Parathyroid adenoma (tissue), 2 donors: ENCODE measurements around the gene LMX1A.

Experiments used
- H2AFZ ChIP-seq: fragments of 300-600 bp; sonication (generic); one replicate; pipeline ENCODE4 v1.7.0; 2017; ENCODE audit warnings: antibody characterized with exemption, mild to moderate bottlenecking
- H3K27ac ChIP-seq: fragments of 300-600 bp; sonication (generic); one replicate; pipeline ENCODE4 v1.7.0; 2017
- H3K27me3 ChIP-seq: fragments of 300-600 bp; sonication (generic); one replicate; pipeline ENCODE4 v1.7.0; 2017; ENCODE audit warnings: low read length; ENCODE audit not compliant: control insufficient read depth, insufficient read depth
- H3K36me3 ChIP-seq: fragments of 300-600 bp; sonication (generic); one replicate; pipeline ENCODE4 v1.7.0; 2017; ENCODE audit warnings: low read length; ENCODE audit not compliant: control insufficient read depth, insufficient read depth
- H3K4me1 ChIP-seq: fragments of 300-600 bp; sonication (generic); one replicate; pipeline ENCODE4 v1.7.0; 2017; ENCODE audit warnings: control low read depth
- H3K4me2 ChIP-seq: fragments of 300-600 bp; sonication (generic); one replicate; pipeline ENCODE4 v1.7.0; 2017; ENCODE audit warnings: low read length
- H3K4me3 ChIP-seq: fragments of 300-600 bp; sonication (generic); one replicate; pipeline ENCODE4 v1.7.0; 2017; ENCODE audit warnings: low read depth, low read length
- H3K79me2 ChIP-seq: fragments of 300-600 bp; sonication (generic); one replicate; pipeline ENCODE4 v1.7.0; 2017; ENCODE audit warnings: control low read depth
- H3K9ac ChIP-seq: fragments of 300-600 bp; sonication (generic); one replicate; pipeline ENCODE4 v1.7.0; 2017; ENCODE audit warnings: mild to moderate bottlenecking
- H3K9me3 ChIP-seq: fragments of 300-600 bp; sonication (generic); one replicate; pipeline ENCODE4 v1.7.0; 2017; ENCODE audit warnings: low read length; ENCODE audit not compliant: control insufficient read depth
- TF ChIP-seq, protein P1 (sequence below): fragments of 300-600 bp; sonication (generic); IDR thresholded peaks from one replicate; pipeline ENCODE4 v1.7.0; 2017; ENCODE audit warnings: antibody characterized with exemption, mild to moderate bottlenecking
- donor health status: primary hyperparathyroidism.

Gene LMX1A

DNA sequence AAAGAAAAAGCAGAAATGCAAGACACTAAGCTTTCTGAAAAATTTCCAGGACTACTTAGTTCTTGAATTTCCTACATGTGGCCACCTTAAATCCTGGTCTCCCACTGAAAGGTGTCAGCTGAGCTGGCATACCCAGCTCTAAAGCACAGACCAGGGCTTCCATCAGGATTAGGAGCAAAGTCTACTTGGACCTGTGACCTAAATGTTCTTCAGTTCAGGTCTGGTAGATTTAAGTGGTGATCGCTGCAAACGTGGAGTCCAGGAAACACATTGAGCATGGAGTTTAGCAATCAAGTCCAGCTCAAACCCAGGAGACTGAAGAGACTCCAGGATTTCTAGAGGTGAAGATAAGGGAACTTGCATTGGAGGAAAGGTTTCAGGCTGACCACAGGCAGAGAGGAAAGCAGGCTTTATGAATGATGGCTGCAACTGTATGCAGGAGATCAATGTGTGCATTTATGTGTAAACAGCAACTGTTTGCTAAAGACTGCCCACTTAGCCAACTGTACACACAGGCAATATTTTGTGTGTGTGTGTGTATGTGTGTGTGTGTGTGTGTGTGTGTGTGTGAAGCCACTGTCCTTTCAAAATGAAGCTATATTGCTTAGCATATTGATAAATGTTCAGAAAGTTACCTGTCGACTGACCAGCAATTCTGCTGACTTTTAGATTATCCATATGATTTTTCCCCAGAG, 75.2 kb downstream of the LMX1A start:
- H3K27ac ChIP-seq, result no peak overlapping the region
- no peaks in the 10 kb centered on the region for H3K36me3 ChIP-seq
- H3K4me1 ChIP-seq, result no peaks in the 10 kb centered on the region
- no peaks in the 10 kb centered on the region for H3K79me2 ChIP-seq
- H3K4me2 ChIP-seq, result no peak overlapping the region
- H3K9ac ChIP-seq, result no peak overlapping the region
- H3K27me3 ChIP-seq, result no peaks in the 10 kb centered on the region
- H3K4me3 ChIP-seq, result no peak overlapping the region
- no peak overlapping the region for H2AFZ ChIP-seq
- TF ChIP-seq, protein P1, sequence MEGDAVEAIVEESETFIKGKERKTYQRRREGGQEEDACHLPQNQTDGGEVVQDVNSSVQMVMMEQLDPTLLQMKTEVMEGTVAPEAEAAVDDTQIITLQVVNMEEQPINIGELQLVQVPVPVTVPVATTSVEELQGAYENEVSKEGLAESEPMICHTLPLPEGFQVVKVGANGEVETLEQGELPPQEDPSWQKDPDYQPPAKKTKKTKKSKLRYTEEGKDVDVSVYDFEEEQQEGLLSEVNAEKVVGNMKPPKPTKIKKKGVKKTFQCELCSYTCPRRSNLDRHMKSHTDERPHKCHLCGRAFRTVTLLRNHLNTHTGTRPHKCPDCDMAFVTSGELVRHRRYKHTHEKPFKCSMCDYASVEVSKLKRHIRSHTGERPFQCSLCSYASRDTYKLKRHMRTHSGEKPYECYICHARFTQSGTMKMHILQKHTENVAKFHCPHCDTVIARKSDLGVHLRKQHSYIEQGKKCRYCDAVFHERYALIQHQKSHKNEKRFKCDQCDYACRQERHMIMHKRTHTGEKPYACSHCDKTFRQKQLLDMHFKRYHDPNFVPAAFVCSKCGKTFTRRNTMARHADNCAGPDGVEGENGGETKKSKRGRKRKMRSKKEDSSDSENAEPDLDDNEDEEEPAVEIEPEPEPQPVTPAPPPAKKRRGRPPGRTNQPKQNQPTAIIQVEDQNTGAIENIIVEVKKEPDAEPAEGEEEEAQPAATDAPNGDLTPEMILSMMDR, result no peak
- no peaks in the 10 kb centered on the region for H3K9me3 ChIP-seq

DNA sequence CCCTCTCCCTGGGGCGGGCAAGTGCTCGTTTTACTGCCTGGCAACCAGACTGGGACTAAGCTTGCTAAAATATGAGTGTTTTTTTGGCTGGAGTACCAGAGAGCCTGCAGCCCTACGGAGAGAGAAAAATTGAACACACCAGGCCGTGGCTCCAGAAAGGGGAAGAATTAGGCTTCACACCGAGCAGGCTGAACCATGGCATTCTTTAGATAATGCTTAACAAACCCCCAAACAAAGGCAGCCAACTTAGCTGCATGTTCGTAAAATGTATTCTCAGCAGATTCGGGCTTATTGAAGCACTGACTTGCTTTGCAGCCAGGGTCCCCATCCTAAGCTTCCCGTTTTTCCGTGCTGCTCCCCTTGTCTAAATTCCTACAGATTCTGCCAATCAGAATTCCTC, 76.6 kb downstream of the LMX1A start:
- H3K36me3 ChIP-seq, result no peaks in the 10 kb centered on the region
- H3K27ac ChIP-seq, result no peak overlapping the region
- H3K4me2 ChIP-seq, result no peak overlapping the region
- H3K4me1 ChIP-seq, result no peaks in the 10 kb centered on the region
- H3K9me3 ChIP-seq, result no peaks in the 10 kb centered on the region
- no peak overlapping the region for H3K4me3 ChIP-seq
- TF ChIP-seq, protein P1, result no peak
- no peak overlapping the region for H2AFZ ChIP-seq
- no peaks in the 10 kb centered on the region for H3K79me2 ChIP-seq
- no peak overlapping the region for H3K9ac ChIP-seq
- H3K27me3 ChIP-seq, result no peaks in the 10 kb centered on the region

DNA sequence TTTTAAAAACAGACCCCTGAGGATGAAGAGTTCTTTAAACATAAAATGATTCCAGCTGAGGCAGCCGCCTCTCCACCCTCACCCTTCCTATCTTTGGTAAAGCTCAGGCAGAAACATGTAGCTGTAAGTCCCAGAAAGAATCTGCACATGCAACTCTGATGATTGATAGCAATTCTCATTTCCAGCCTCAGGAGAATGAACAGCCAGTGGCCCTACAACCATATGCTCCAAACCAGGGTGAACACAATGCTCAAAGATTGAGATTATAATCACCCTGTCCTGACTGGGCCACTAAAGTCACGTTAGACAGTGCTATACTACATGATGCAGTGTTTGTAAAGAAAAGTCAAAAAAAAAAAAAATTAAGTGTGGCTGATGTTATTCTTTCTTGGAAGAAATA, 80.2 kb downstream of the LMX1A start:
- Histone ChIP-seq H3K9ac (no peak overlapping the region), H3K4me3 (no peak overlapping the region), H3K4me1 (no peaks in the 10 kb centered on the region), H3K4me2 (no peak overlapping the region), H3K27ac (no peak overlapping the region), H3K79me2 (no peaks in the 10 kb centered on the region), H2AFZ (no peak overlapping the region), H3K9me3 (no peaks in the 10 kb centered on the region), H3K36me3 (no peaks in the 10 kb centered on the region), H3K27me3 (no peaks in the 10 kb centered on the region)
- TF ChIP-seq, protein P1, result no peak

DNA sequence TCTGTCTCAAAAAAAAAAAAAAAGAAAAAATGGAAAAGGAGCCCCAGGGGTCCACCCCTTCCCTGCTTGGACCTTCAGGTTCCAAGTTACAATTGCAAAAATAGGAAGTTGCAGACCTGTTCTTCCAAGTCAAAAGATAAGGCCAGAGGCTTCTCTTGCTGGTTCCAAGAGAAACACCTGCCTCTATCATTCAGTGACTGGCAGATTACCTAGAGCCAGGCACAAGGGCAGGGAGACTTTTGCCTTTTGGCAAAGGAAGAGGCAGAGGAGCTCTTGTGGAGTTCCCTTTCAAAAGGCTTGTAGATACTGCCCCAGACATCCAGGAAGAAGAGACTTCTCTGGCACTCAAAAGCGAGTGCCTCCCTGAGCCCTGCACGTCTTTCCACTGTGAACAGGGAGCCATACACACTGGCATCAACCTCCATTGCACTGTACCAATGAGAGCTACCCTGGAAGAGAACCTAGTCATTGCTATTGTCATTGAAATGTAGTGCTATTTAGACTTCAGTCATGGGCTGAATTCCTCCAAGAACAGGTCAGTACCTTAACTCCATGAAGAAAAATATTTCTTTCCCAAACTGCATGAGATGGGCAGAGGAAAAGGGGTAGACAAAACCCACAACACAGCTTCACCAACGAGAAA, 91.2 kb downstream of the LMX1A start:
- H3K27me3 ChIP-seq, result no peaks in the 10 kb centered on the region
- TF ChIP-seq, protein P1, result no peak
- no peak overlapping the region for H2AFZ ChIP-seq
- H3K9ac ChIP-seq, result no peak overlapping the region
- no peak overlapping the region for H3K4me2 ChIP-seq
- H3K79me2 ChIP-seq, result no peaks in the 10 kb centered on the region
- H3K4me3 ChIP-seq, result no peak overlapping the region
- no peaks in the 10 kb centered on the region for H3K36me3 ChIP-seq
- H3K27ac ChIP-seq, result no peak overlapping the region
- H3K4me1 ChIP-seq, result no peaks in the 10 kb centered on the region
- no peaks in the 10 kb centered on the region for H3K9me3 ChIP-seq
